Bronchial epithelial cell (primary cell): Measurements from ENCODE around the gene TRIM40. TPM values are rescaled to one million over a fixed set of nuclear protein-coding genes. Genes with fewer than 3 reads are reported as not detected.

Experiments
- DNase-seq: peaks from one replicate; pipeline ENCODE4 v3.0.0-alpha.2; 2010; ENCODE audit warnings: low read depth
- FAIRE-seq: peaks from 2 replicates; lab custom pipeline; 2011; peaks lifted over from hg19 to GRCh38; lab: Jason Lieb, UNC
- H3K27me3 ChIP-seq: 2 replicates; pipeline ENCODE4 v1.5.1; 2011; ENCODE audit warnings: low read length; ENCODE audit not compliant: control insufficient read depth, insufficient read depth
- H3K36me3 ChIP-seq: 2 replicates; pipeline ENCODE4 v1.5.1; 2011; ENCODE audit warnings: low read length; ENCODE audit not compliant: control insufficient read depth, insufficient read depth
- H3K4me3 ChIP-seq: 2 replicates; pipeline ENCODE4 v1.5.1; 2011; ENCODE audit warnings: mild to moderate bottlenecking, low read depth, low read length, control low read depth
- CTCF ChIP-seq: IDR thresholded peaks from 2 replicates; pipeline ENCODE4 v1.5.1; 2011; ENCODE audit warnings: mild to moderate bottlenecking, moderate library complexity, low read length, control low read depth, inconsistent platforms; ENCODE audit not compliant: insufficient read depth, severe bottlenecking
- total RNA-seq: library from RNA; depleted of rRNA; stranded (reverse); fragments of >200 nt; gene quantifications from 2 replicates; pipeline ENCODE4 v1.2.1, GENCODE V29; 2014

TRIM40 gene
- total RNA-seq, 1 donor from 2014 or later = not detected

GRCh38 chr6:30150671-30151395 lies 14.9 kb downstream of the TRIM40 start:
- no peak for FAIRE-seq
- H3K27me3 ChIP-seq = no peaks in the 10 kb centered on the region
- H3K36me3 ChIP-seq = no peaks in the 10 kb centered on the region
- H3K4me3 ChIP-seq = no peak overlapping the region
- no peak for TF ChIP-seq CTCF
- no peak for DNase-seq

GRCh38 chr6:30151580-30151979 lies 15.6 kb downstream of the TRIM40 start:
- Histone ChIP-seq H3K36me3 (no peaks in the 10 kb centered on the region), H3K4me3 (no peak overlapping the region), H3K27me3 (no peaks in the 10 kb centered on the region)
- DNase-seq = no peak
- TF ChIP-seq CTCF = no peak
- FAIRE-seq = no peak

GRCh38 chr6:30152016-30152673 lies 16.2 kb downstream of the TRIM40 start:
- Histone ChIP-seq H3K36me3 (no peaks in the 10 kb centered on the region), H3K27me3 (no peaks in the 10 kb centered on the region), H3K4me3 (no peak overlapping the region)
- no peak for FAIRE-seq
- no peak for TF ChIP-seq CTCF
- DNase-seq = no peak

GRCh38 chr6:30152910-30153610 lies 17.1 kb downstream of the TRIM40 start:
- no peak for DNase-seq
- TF ChIP-seq CTCF = no peak
- Histone ChIP-seq H3K27me3 (no peaks in the 10 kb centered on the region), H3K36me3 (no peaks in the 10 kb centered on the region), H3K4me3 (no peak overlapping the region)
- no peak for FAIRE-seq

- TF ChIP-seq CTCF = no peak
- no peak overlapping the region for H3K4me3 ChIP-seq
- no peaks in the 10 kb centered on the region for H3K36me3 ChIP-seq
- DNase-seq = no peak
- no peaks in the 10 kb centered on the region for H3K27me3 ChIP-seq
- no peak for FAIRE-seq
Measured at GRCh38 chr6:30154061-30154460, 18.1 kb downstream of the TRIM40 start.
